HG03354 (cell line): ENCODE measurements around the gene ZNF497.
A peak's percentile ranks its signal among the peaks of the same experiment; 100 is the strongest.

Experiments used
- ATAC-seq: cut with Tn5 transposase; IDR thresholded peaks from one replicate; pipeline ENCODE4 v1.9.1; 2021; ENCODE audit warnings: mild to moderate bottlenecking; ENCODE audit not compliant: unreplicated experiment, poor library complexity, severe bottlenecking

Gene ZNF497

GRCh38 chr19:58372311-58373133, 10.0 kb upstream of the ZNF497 start:
- ATAC-seq, result no peak

GRCh38 chr19:58368561-58369360, 6.2 kb upstream of the ZNF497 start:
- no peak for ATAC-seq

- no peak for ATAC-seq
These were observed 5.3 kb upstream of the ZNF497 start for GRCh38 chr19:58367698-58368454.

GRCh38 chr19:58366585-58367430, 4.3 kb upstream of the ZNF497 start:
- ATAC-seq, result no peak

GRCh38 chr19:58364146-58364545, 1.6 kb upstream of the ZNF497 start:
- no peak for ATAC-seq

- peak; percentile 17 for ATAC-seq
These were observed 665 bp downstream of the ZNF497 start for GRCh38 chr19:58361900-58362271.

GRCh38 chr19:58357481-58358145, 4.9 kb downstream of the ZNF497 start:
- ATAC-seq, result no peak

- no peak for ATAC-seq
These were observed 5.6 kb downstream of the ZNF497 start for GRCh38 chr19:58356766-58357480.

- ATAC-seq, result no peak
These were observed 6.4 kb downstream of the ZNF497 start for GRCh38 chr19:58355908-58356765.

- ATAC-seq, result no peak
These were observed 7.2 kb downstream of the ZNF497 start for GRCh38 chr19:58355215-58355796.

GRCh38 chr19:58354478-58355030, 8.0 kb downstream of the ZNF497 start:
- ATAC-seq, result no peak

- ATAC-seq, result no peak
These were observed 8.7 kb downstream of the ZNF497 start for GRCh38 chr19:58353717-58354477.

- no peak for ATAC-seq
These were observed 9.5 kb downstream of the ZNF497 start, which contains the start of gene A1BG for GRCh38 chr19:58352760-58353671. Gene A1BG, minus strand, starts transcription at chr19:58353492. Its CDS starts 55 bp downstream, at chr19:58353437.

GRCh38 chr19:58351990-58352755, 10.4 kb downstream of the ZNF497 start:
- ATAC-seq, result no peak
